GOT3 (cell line): Measurements from ENCODE around the gene WNT7B.

Experiments
- DNase-seq: peaks from one replicate; lab custom pipeline; 2025; ENCODE audit warnings: mixed read lengths; lab: John Stamatoyannopoulos, UW

The WNT7B gene

DNA sequence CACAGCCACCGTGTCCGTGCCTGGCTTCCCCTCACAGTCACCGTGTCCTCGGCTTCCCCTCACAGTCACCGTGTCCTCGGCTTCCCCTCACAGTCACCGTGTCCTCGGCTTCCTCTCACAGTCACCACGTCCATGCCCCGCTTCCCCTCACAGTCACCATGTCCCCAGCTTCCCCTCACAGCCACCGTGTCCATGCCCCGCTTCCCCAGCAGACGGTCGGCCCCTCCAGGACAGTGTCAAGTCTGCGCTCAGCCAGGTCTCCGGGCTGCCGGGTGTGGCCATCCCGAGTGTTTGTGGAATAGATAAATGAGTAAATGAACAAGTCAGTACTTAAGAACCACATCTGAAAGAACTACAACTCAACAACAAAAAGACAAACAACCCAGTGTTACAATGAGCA is 23.8 kb downstream of the WNT7B start:
- DNase-seq, result no peak

DNA sequence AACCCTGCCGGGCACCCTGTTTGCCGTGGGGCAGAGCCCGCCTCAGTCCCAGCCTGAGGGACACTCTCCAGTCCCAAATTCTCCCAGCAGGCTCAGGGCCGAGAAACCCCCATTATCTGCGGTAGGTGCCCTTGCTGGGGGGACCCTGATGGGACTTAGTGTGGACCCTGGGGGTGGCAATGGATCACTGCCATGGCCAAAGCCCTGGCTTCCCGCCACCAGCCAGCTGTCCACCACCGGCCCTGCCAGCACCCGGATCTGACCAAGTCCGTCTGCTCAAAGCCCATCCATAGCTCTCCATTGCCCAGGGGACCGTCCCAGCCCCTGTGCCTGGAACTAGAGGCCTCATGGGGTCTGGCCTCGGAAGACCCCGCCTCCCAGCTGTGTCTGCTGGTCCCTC is 24.4 kb downstream of the WNT7B start:
- no peak for DNase-seq

DNA sequence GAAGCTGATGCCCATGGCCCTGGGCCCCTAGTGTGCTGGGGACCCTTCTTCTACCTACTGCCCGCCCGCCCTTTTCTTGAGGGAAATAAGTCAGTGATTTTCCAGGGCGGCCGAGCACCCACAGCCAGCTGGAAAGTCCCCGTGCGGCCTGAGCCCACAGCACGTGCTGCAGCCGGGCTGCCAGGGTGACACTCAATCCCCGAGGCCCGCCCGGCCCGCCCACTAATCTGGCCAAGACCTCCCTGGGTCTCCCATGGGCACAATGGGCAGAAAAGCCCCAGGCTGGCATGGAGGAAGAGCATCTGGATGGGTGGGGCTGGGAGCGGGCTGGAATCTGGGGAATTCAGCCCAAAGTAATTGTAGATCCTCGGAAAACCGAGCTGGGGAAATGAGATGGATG is 24.8 kb downstream of the WNT7B start:
- no peak for DNase-seq

- no peak for DNase-seq
Measured at GRCh38 chr22:45949891-45950290, 27.1 kb downstream of the WNT7B start.

DNA sequence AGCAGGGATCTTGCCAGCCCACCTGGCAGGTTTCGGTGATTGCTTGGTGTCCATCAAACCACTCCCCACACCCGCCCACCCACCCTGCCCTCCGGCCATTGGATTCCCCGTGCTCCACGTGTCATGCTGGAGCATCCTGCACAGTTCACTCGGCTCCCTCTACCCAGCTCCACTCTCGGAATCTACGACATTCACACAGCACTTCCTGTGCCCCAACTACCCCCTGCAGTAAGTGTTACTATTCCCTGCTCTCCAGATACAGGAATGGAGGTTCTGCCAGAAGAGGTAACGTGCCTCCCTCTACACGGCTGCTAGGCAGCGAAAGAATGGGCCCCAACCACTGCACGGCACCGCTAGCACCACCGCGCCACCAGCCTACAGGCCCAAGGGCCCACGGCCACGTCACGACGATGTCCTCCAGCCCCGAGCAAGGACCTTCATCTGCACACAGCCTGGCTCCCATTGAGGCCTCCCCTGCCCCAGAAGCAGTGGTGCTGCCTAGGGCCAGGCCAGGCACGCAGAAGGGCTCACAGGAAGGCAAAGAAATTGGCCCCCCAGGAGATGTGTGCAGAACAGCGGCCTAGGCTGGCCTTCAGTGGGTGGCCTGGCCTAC is 27.6 kb downstream of the WNT7B start:
- DNase-seq, result no peak

DNA sequence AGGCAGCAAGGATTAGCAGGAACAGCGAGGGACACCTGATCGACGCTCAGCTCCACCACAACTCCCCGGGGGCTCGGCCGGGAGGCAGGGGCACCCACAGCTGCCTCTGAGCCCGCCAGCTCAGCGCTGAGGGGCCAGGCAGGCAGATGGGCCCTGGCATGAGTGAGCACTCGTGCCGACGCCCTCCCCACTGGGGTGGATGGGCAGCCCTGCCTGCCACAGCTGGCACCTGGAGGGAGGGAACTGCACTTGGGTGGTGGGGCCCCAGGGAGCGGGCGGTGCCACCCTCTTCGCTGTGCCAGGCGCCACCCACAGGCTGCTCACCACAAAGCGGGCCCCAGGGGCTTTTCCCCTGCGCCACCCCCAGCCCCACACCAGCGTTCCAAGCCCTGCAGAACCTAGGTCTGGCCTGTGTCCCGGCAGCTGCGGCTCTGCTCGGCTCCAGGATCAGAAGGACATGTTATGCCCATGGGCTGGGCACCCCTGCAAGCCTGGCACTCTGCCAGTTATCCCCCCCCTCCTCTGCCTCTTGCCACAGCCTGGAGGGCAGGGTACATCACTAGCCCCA is 28.8 kb downstream of the WNT7B start:
- no peak for DNase-seq

GRCh38 chr22:45946805-45947600 is 30.0 kb downstream of the WNT7B start:
- no peak for DNase-seq

- DNase-seq, result no peak
Measured at GRCh38 chr22:45945621-45946106, 31.3 kb downstream of the WNT7B start.

DNA sequence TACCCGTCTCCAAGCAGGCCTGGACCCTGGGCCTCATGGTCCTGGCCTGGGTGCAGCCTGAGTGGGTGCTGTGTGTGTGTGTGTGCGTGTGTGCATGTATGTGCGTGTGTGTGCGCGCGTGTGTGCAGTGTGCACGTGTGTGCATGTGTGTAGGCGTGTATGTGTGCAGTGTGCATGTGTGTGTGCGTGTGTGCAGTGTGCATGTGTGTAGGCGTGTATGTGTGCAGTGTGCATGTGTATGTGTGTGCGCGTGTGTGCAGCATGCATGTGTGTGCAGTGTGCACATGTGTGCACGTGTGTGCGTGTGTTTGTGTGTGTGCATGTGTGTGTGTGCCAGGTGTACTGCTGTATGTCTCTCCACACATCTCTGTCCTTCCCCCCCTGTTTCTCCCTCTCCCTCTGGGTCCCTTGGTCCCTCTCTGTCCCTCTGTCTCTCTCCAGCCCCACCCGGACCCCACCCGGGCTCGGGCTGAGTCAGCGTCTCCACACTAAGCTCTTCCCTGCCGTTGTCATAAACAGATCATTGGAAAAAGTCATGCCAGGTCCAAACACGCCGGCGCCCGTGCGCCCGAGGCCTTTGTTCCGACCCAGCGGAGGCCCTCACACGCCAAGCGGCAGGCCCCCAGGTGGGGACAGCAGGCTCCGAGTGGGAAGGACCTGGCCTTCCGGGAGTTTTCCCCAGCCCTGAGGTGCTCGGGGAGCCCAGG is 34.0 kb downstream of the WNT7B start:
- no peak for DNase-seq

- DNase-seq, result no peak
Measured at GRCh38 chr22:45942344-45942743, 34.6 kb downstream of the WNT7B start.

DNA sequence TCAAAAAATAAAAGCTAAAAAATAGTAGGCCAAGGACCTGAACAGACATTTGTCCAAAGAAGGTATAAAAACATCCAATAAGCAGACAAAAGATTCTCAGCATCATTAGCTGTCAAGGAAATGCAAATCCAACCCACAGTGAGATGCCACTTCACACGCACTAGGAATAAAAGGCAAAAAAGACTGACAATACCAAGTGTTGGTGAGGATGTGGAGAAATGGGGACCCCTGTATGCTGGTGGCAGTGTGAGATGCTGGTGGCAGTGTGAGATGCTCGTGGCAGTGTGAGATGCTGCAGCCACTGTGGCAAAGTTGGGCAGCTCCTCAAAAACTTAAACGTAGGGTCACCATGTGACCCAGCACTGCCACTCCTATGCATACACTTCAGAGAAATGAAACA is 38.0 kb downstream of the WNT7B start:
- no peak for DNase-seq

GRCh38 chr22:45937960-45938359 is 39.0 kb downstream of the WNT7B start:
- DNase-seq, result no peak

DNA sequence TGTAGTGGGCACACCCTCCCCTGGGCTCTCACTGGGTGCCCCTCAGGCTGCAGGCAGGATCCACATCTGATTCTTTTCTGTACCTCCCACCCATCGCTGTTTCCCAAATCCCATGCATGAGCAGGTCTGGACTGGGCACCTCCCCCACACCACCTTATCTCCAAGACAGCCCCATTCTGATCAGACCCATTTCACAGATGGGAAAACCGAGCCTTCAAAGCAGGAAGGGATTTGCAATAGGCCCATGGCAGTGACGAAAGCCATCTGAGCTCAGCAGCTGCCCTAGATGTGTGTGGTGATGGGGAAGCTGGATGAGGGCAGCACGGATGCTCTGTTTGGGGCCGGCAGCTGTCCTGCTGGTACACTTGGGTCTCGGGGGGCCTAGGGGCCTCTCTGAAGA is 41.4 kb downstream of the WNT7B start:
- DNase-seq, result no peak

DNA sequence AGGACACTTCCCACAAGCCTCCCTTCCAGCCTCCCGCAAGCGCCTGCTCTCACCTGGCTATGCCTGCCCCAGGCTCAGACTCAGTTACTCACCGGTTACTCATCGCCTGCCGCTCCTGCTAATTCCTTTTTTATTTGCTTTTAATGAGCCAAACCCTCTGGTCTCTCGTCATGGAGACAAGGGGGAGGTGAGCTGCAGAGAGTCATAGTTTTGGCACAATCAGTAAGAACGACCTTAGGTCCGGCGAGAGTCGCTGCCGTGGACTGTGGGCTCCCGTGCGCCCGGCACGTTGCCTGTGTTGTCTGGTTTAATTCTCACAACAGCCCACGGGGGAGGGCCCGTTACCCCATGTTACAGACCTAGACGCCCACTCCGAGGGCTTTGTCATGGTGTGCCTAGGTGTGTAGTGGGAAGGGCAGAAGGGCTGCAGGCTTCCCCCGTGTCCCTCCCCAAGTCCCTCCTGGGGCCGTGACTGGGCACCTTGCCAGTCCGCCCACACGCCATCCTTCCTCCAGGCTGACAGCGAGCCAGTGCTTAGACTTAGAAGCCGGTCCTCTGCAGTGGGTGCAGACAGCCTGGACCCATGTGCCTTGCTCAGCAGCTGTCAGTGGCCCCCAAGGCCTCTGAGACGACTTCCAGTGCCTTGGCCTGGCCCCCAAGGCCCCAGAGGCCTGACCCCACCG is 42.2 kb downstream of the WNT7B start:
- no peak for DNase-seq

- DNase-seq, result no peak
Measured at GRCh38 chr22:45934168-45934564, 42.8 kb downstream of the WNT7B start.

- no peak for DNase-seq
Measured at GRCh38 chr22:45933506-45934167, 43.3 kb downstream of the WNT7B start.

GRCh38 chr22:45932071-45932470 is 44.9 kb downstream of the WNT7B start:
- DNase-seq, result no peak

GRCh38 chr22:45931042-45931441 is 45.9 kb downstream of the WNT7B start:
- no peak for DNase-seq

- no peak for DNase-seq
Measured at GRCh38 chr22:45930324-45930723, 46.6 kb downstream of the WNT7B start.

- DNase-seq, result no peak
Measured at GRCh38 chr22:45929649-45930048, 47.3 kb downstream of the WNT7B start.

DNA sequence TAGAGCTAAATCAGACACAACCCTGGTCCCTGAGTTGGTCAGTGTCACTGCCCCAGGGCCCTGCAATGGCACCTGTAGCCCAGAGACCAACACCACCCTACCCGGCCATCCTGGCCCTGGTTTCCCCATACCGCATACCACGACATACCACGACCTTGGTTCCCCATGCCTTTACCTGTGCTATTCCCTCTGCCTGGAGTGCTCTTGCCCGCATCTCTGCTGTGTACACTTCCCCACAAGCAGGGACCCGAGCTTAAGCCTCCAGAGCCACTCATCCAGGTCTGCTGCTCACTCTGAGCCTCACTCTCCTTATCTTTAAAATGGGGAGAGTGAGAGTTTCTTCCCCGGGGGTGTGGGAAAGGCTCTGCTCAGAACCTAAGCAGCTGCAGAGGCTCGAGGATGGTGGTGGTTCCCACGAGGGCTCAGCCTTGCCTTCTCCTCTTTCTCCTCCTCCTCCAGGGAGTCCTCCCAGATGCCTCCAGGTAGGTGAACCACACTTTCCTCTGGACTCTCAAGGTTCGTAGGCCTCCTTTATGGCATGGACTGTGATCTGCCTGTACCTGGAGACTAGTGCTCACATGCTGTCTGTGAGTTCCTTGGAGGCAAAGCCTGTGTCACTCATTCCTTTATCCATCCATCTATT is 48.1 kb downstream of the WNT7B start:
- DNase-seq, result no peak
